Keratinocyte (primary cell): ENCODE results near the gene LRBA. TPM values are rescaled to one million over a fixed set of nuclear protein-coding genes. Genes with fewer than 3 reads are reported as not detected.
A peak's percentile ranks its signal among the peaks of the same experiment; 100 is the strongest.

ENCODE experiments used
- DNase-seq: peaks from one replicate; pipeline ENCODE4 v3.0.0-alpha.2; 2011; ENCODE audit warnings: low read depth, missing footprints, low spot score
- FAIRE-seq: peaks from 2 replicates; lab custom pipeline; 2011; peaks lifted over from hg19 to GRCh38; lab: Jason Lieb, UNC
- H2AFZ ChIP-seq: 2 replicates; pipeline ENCODE4 v1.6.0; 2012; ENCODE audit warnings: low read length, control low read depth, inconsistent platforms; ENCODE audit not compliant: control insufficient read depth
- H3K27ac ChIP-seq: 2 replicates; pipeline ENCODE4 v1.5.1; 2011; ENCODE audit warnings: low read length; ENCODE audit not compliant: control insufficient read depth, insufficient read depth
- H3K27me3 ChIP-seq: 3 replicates; pipeline ENCODE4 v1.6.0; 2011; ENCODE audit warnings: low read length; ENCODE audit not compliant: control insufficient read depth, insufficient read depth; ENCODE audit errors: extremely low read depth
- H3K36me3 ChIP-seq, 2 experiments: 2 replicates in 1 of 2; 3 replicates in 1 of 2; pipeline ENCODE4 v1.5.1; 2011; ENCODE audit warnings: low read length in 2 of 2, mild to moderate bottlenecking in 1 of 2; ENCODE audit not compliant: control insufficient read depth in 2 of 2, insufficient read depth in 2 of 2; ENCODE audit errors: extremely low read depth in 1 of 2
- H3K4me1 ChIP-seq: 3 replicates; pipeline ENCODE4 v1.5.1; 2011; ENCODE audit warnings: low read length; ENCODE audit not compliant: control insufficient read depth, insufficient read depth; ENCODE audit errors: extremely low read depth
- H3K4me2 ChIP-seq: 3 replicates; pipeline ENCODE4 v1.6.0; 2011; ENCODE audit warnings: low read depth, low read length; ENCODE audit not compliant: control insufficient read depth, insufficient read depth; ENCODE audit errors: extremely low read depth
- H3K4me3 ChIP-seq, 3 experiments: fragments of 200-600 bp in 1 of 3; sonication (generic) in 1 of 3; 2 replicates in 2 of 3; 3 replicates in 1 of 3; pipeline ENCODE4 v1.5.1; 2011 to 2016; ENCODE audit warnings: low read length in 3 of 3, mild to moderate bottlenecking in 3 of 3, control low read depth in 2 of 3, inconsistent platforms in 1 of 3, low read depth in 1 of 3, mixed read lengths in 1 of 3, mixed run types in 1 of 3, moderate library complexity in 1 of 3; ENCODE audit not compliant: control insufficient read depth in 2 of 3, insufficient read depth in 2 of 3; ENCODE audit errors: extremely low read depth in 1 of 3
- H3K79me2 ChIP-seq: 2 replicates; pipeline ENCODE4 v1.6.0; 2012; ENCODE audit warnings: low read length; ENCODE audit not compliant: control insufficient read depth, insufficient read depth
- H3K9ac ChIP-seq: 3 replicates; pipeline ENCODE4 v1.6.0; 2011; ENCODE audit warnings: low read length; ENCODE audit not compliant: control insufficient read depth, insufficient read depth; ENCODE audit errors: extremely low read depth
- H3K9me1 ChIP-seq: 3 replicates; pipeline ENCODE4 v1.6.0; 2011; ENCODE audit warnings: low read length; ENCODE audit not compliant: control insufficient read depth, insufficient read depth; ENCODE audit errors: extremely low read depth
- H3K9me3 ChIP-seq: 2 replicates; pipeline ENCODE4 v1.5.1; 2012; ENCODE audit warnings: low read depth, low read length; ENCODE audit not compliant: control insufficient read depth
- H4K20me1 ChIP-seq: 3 replicates; pipeline ENCODE4 v1.6.0; 2011; ENCODE audit warnings: low read length; ENCODE audit not compliant: control insufficient read depth, insufficient read depth; ENCODE audit errors: extremely low read depth
- EZH2 ChIP-seq: IDR thresholded peaks from one replicate; pipeline ENCODE4 v1.6.1; 2012; ENCODE audit warnings: inconsistent platforms, mild to moderate bottlenecking, low read length, moderate library complexity
- dilution Hi-C: fragments of 300-500 bp; cut with MboI; formaldehyde crosslinking; loops from one replicate; pipeline ENCODE4 v1.7.0; 2020; ENCODE audit warnings: low sequenced_read_pairs; ENCODE audit not compliant: extremely low pct_ligation_motif_present
- polyA plus RNA-seq, 5 experiments: library from polyadenylated mRNA; depleted of rRNA in 3 of 5; stranded (reverse) in 3 of 5; stranded (forward) in 1 of 5; unstranded in 1 of 5; fragments of >200 nt; gene quantifications; 1 replicate in 1 of 5; 2 replicates in 3 of 5; 3 replicates in 1 of 5; pipeline versions ENCODE4 v1.2.1 to v1.2.3, GENCODE V29; 2011 to 2012; ENCODE audit warnings: missing spikeins in 2 of 5, low read depth in 1 of 5, low replicate concordance in 1 of 5
- TF ChIP-seq, protein P1 (sequence below), 3 experiments: IDR thresholded peaks in 1 of 3; conservative IDR thresholded peaks in 1 of 3; optimal IDR thresholded peaks in 1 of 3; 2 replicates in 2 of 3; 3 replicates in 1 of 3; pipeline versions ENCODE3 to v1.5.1; 2011; ENCODE audit warnings: low read length in 3 of 3, mild to moderate bottlenecking in 3 of 3, moderate library complexity in 2 of 3, control low read depth in 1 of 3, inconsistent platforms in 1 of 3; ENCODE audit not compliant: insufficient read depth in 2 of 3; ENCODE audit errors: extremely low read depth in 1 of 3

Gene LRBA
- polyA plus RNA-seq, 1 donor (not counting 4 experiments of a cell fraction or from before 2014, with no cell fraction given), result 35.6 TPM

- dilution Hi-C loops, result no loop called here
- no peak for TF ChIP-seq EZH2
- TF ChIP-seq, protein P1, sequence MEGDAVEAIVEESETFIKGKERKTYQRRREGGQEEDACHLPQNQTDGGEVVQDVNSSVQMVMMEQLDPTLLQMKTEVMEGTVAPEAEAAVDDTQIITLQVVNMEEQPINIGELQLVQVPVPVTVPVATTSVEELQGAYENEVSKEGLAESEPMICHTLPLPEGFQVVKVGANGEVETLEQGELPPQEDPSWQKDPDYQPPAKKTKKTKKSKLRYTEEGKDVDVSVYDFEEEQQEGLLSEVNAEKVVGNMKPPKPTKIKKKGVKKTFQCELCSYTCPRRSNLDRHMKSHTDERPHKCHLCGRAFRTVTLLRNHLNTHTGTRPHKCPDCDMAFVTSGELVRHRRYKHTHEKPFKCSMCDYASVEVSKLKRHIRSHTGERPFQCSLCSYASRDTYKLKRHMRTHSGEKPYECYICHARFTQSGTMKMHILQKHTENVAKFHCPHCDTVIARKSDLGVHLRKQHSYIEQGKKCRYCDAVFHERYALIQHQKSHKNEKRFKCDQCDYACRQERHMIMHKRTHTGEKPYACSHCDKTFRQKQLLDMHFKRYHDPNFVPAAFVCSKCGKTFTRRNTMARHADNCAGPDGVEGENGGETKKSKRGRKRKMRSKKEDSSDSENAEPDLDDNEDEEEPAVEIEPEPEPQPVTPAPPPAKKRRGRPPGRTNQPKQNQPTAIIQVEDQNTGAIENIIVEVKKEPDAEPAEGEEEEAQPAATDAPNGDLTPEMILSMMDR (optimal IDR thresholded peaks at IDR 0.05 in 1 of 3, IDR thresholded peaks at IDR 0.05 in 1 of 3, conservative IDR thresholded peaks at IDR 0.05 in 1 of 3; ENCODE audit: extremely low read depth in 1 of 3, insufficient read depth in 2 of 3, low read length in 3 of 3), result no peak
- no peaks in the 10 kb centered on the region for H3K9me1 ChIP-seq
- no peaks in the 10 kb centered on the region for H3K9me3 ChIP-seq
- no peak overlapping the region for H3K27ac ChIP-seq
- H3K36me3 ChIP-seq, result no peaks in the 10 kb centered on the region
- DNase-seq, result no peak
- H3K9ac ChIP-seq, result no peak overlapping the region
- no peaks in the 10 kb centered on the region for H3K27me3 ChIP-seq
- H3K4me1 ChIP-seq, result peaks cover 4% of the 10 kb centered on the region
- H3K79me2 ChIP-seq, result no peaks in the 10 kb centered on the region
- H2AFZ ChIP-seq, result no peak overlapping the region
- no peak overlapping the region for H3K4me2 ChIP-seq
- no peaks in the 10 kb centered on the region for H4K20me1 ChIP-seq
- FAIRE-seq, result no peak
- H3K4me3 ChIP-seq, result no peak overlapping the region
Measured at GRCh38 chr4:151046609-151047008, 31.5 kb upstream of the LRBA start.

DNA sequence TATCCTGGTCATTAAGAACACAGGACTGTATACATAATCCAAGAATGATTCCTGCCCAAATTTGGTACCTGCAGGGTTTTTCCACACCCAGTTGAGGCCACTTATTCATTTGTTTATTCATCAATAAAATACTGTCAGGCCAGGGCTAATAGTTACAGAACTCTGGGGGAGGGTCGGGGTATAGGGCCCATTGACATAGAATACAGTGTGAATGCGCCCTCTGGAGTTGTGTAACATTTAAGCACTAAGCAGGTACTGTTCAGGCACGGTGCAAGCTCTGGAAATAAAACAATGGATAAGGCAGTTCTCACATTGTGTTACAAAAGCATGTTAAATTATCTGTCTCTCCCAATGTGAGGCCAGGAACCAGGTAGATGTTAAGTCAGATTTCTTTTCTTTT is 30.8 kb upstream of the LRBA start:
- no peak overlapping the region for H3K4me3 ChIP-seq
- H3K27ac ChIP-seq, result no peak overlapping the region
- dilution Hi-C loops, result no loop called here
- H3K4me2 ChIP-seq, result no peak overlapping the region
- DNase-seq, result no peak
- H3K9me3 ChIP-seq, result no peaks in the 10 kb centered on the region
- H3K9ac ChIP-seq, result no peak overlapping the region
- TF ChIP-seq, protein P1 (optimal IDR thresholded peaks at IDR 0.05 in 1 of 3, IDR thresholded peaks at IDR 0.05 in 1 of 3, conservative IDR thresholded peaks at IDR 0.05 in 1 of 3; ENCODE audit: extremely low read depth in 1 of 3, insufficient read depth in 2 of 3, low read length in 3 of 3), result peak in 1 of 3 experiments; percentile 33
- no peak for TF ChIP-seq EZH2
- H3K9me1 ChIP-seq, result no peaks in the 10 kb centered on the region
- no peaks in the 10 kb centered on the region for H3K79me2 ChIP-seq
- no peaks in the 10 kb centered on the region for H3K27me3 ChIP-seq
- no peak for FAIRE-seq
- peaks cover 4% of the 10 kb centered on the region for H3K4me1 ChIP-seq
- H2AFZ ChIP-seq, result no peak overlapping the region
- H4K20me1 ChIP-seq, result no peaks in the 10 kb centered on the region
- no peaks in the 10 kb centered on the region for H3K36me3 ChIP-seq
